Esophagus muscularis mucosa (tissue), 4 donors: ENCODE data around the gene EFNA4. TPM values are rescaled to one million over a fixed set of nuclear protein-coding genes. Genes with fewer than 3 reads are reported as not detected.

Experiments used
- DNase-seq: peaks from one replicate; pipeline ENCODE4 v3.0.0-alpha.2; 2017; ENCODE audit errors: extremely low spot score
- H3K27ac ChIP-seq, 4 donors: fragments of 200-600 bp; sonication (generic); replicated peaks in 1 of 4; 1 replicate in 3 of 4; 2 replicates in 1 of 4; pipeline ENCODE4 v1.5.1; 2016 to 2019; ENCODE audit warnings: mild to moderate bottlenecking in 1 of 4
- H3K27me3 ChIP-seq, 4 donors: fragments of 200-600 bp; sonication (generic); one replicate each; pipeline versions ENCODE4 v1.5.1 to v1.6.0; 2016 to 2019
- H3K36me3 ChIP-seq, 4 donors: fragments of 200-600 bp; sonication (generic); one replicate each; pipeline ENCODE4 v1.5.1; 2016 to 2019
- H3K4me1 ChIP-seq, 4 donors: fragments of 200-600 bp; sonication (generic); one replicate each; pipeline ENCODE4 v1.5.1; 2016 to 2019
- H3K4me3 ChIP-seq, 4 donors: fragments of 200-600 bp; sonication (generic); 1 replicate in 2 of 4; 2 replicates in 2 of 4; pipeline ENCODE4 v1.5.1; 2016 to 2019; ENCODE audit warnings: mild to moderate bottlenecking in 4 of 4, moderate library complexity in 1 of 4
- H3K9me3 ChIP-seq, 4 donors: fragments of 200-600 bp; sonication (generic); 1 replicate in 3 of 4; 2 replicates in 1 of 4; pipeline ENCODE4 v1.5.1; 2016 to 2019
- CTCF ChIP-seq, 3 experiments: fragments of 200-600 bp in 2 of 3; fragments of 450-650 bp in 1 of 3; sonication (generic) in 2 of 3; IDR thresholded peaks; one replicate each; pipeline ENCODE4 v1.5.1; 2017 to 2019; ENCODE audit warnings: antibody characterized with exemption in 3 of 3, mild to moderate bottlenecking in 2 of 3, moderate library complexity in 1 of 3
- EP300 ChIP-seq: sonication (generic); formaldehyde crosslinking; IDR thresholded peaks from one replicate; pipeline ENCODE4 v1.6.1; 2017; ENCODE audit warnings: antibody characterized with exemption
- POLR2A ChIP-seq: fragments of 450-650 bp; IDR thresholded peaks from one replicate; pipeline ENCODE4 v1.6.1; 2017; ENCODE audit warnings: antibody characterized with exemption, moderate library complexity, mild to moderate bottlenecking, low read depth
- POLR2AphosphoS5 ChIP-seq, 2 donors: sonication (generic); formaldehyde crosslinking; IDR thresholded peaks; one replicate each; pipeline ENCODE4 v1.6.1; 2017; ENCODE audit warnings: antibody characterized with exemption in 2 of 2
- WGBS: methylation state at CpG from one replicate; pipeline ENCODE4 v1.1.5; 2018; 5-methylcytosine and 5-hydroxymethylcytosine counted together
- intact Hi-C: fragments of 100-400 bp; cut with DNase I; formaldehyde crosslinking; loops from one replicate; pipeline ENCODE4 v1.15.1; 2023
- total RNA-seq, 4 donors: library from RNA; depleted of rRNA; stranded (reverse); fragments of >200 nt; gene quantifications; one replicate each; pipeline versions ENCODE4 v1.1.0 to v1.2.1, GENCODE V29; 2016

EFNA4 gene
- total RNA-seq, 4 donors from 2014 or later: 0.83 to 4.5 (median 3.2) TPM

DNA sequence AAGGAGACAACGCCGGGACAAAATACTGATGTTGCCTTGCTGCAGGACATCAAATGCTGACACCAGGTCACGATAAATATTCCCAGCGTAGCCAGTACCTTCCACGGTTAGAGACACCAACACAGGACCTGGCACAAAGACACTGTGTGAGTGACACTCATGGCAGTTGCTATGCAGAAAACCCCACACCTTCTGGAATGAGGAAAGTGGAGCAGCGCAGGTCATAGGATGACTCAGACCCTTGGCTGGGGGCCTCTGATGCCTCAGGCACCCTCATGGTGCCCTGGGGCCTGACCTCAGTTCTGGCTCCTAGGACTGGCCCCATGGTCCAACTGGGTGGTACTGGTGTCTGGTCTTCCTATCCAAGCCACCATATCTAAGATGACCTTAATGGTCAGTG, 37.0 kb upstream of the EFNA4 start:
- TF ChIP-seq POLR2AphosphoS5 (IDR thresholded peaks at IDR 0.05): no peak
- no peak for TF ChIP-seq POLR2A
- Histone ChIP-seq H3K4me1 (no peaks in the 10 kb centered on the region), H3K4me3 (no peak overlapping the region), H3K27ac (no peak overlapping the region), H3K36me3 (no peaks in the 10 kb centered on the region), H3K9me3 (no peaks in the 10 kb centered on the region), H3K27me3 (no peaks in the 10 kb centered on the region)
- intact Hi-C loops: no loop called here
- WGBS: 96% methylated on average over 6 of the region's 6 CpGs
- DNase-seq: no peak

DNA sequence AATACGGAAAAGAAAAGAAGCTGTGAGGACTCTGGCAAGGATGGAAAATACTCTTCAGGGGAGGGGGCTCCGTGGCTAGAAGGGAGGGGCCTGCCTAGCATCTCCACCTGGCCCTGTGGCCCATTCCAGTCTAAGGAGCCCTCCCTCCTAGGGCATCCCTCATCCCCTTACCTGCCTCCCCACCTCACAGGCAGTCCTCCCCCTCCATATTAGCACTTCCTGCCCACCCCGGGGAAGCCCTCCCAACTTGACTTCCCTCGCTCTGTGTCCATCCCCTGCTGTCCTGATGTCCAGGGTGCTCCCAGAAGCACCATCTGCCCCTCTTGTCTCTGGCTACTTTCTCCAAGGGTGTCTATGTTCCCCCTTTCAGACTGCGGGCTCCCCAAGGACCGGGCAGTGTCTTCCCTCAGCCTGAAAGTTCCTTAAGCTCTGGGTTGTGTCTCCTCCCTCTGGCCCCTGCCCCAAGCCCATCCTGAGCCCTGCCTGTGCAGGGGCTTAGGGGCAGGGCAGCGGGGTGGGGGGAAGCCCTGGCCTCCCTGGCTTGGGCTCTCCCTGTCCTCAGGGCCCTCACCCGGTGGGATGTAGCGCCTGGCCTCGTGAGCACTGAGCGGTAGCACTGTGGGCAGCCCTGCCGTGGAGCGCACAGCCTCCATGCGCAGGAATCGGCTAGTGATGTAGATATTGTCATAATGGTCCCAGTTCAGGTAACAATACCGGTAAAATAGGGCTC, 33.9 kb upstream of the EFNA4 start:
- Histone ChIP-seq H3K4me1 (no peaks in the 10 kb centered on the region), H3K27me3 (no peaks in the 10 kb centered on the region), H3K4me3 (no peak overlapping the region), H3K27ac (no peak overlapping the region), H3K9me3 (no peaks in the 10 kb centered on the region), H3K36me3 (no peaks in the 10 kb centered on the region)
- WGBS: 89% methylated on average over 12 of the region's 16 CpGs
- DNase-seq: no peak
- no peak for TF ChIP-seq CTCF (IDR thresholded peaks at IDR 0.05)
- TF ChIP-seq EP300: no peak
- no peak for TF ChIP-seq POLR2A
- no peak for TF ChIP-seq POLR2AphosphoS5 (IDR thresholded peaks at IDR 0.05)
- intact Hi-C loops: no loop called here

GRCh38 chr1:155030243-155030795, 33.2 kb upstream of the EFNA4 start:
- H3K4me3 ChIP-seq: no peak overlapping the region
- no peaks in the 10 kb centered on the region for H3K9me3 ChIP-seq
- DNase-seq: no peak
- intact Hi-C loops: no loop called here
- H3K36me3 ChIP-seq: no peaks in the 10 kb centered on the region
- no peaks in the 10 kb centered on the region for H3K27me3 ChIP-seq
- no peak overlapping the region for H3K27ac ChIP-seq
- 86% methylated on average over 13 of the region's 15 CpGs for WGBS
- TF ChIP-seq EP300 (no peak), POLR2AphosphoS5 (IDR thresholded peaks at IDR 0.05) (no peak), POLR2A (no peak), CTCF (IDR thresholded peaks at IDR 0.05) (no peak)
- H3K4me1 ChIP-seq: no peaks in the 10 kb centered on the region

DNA sequence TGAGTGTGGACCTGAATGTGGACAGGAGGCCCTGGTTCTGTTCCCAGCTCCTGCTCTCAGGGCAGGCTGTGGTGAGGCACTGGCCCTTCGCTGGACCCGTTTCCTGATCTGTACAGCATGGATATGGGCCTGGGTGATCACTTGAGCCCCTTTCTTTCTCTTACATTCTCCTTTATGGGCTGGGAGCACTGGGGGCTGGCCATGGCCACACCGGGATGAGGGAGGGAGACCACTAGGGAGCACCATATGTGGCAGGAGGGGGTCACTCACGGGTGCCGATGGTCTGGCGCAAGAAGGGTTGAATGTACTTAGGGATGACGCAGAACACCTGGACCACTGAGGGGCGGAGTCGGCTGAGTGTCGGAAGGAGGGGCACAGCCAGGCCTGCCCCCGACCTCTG, 32.6 kb upstream of the EFNA4 start:
- no peak for TF ChIP-seq POLR2A
- no peak for TF ChIP-seq EP300
- no peak for TF ChIP-seq POLR2AphosphoS5 (IDR thresholded peaks at IDR 0.05)
- TF ChIP-seq CTCF (IDR thresholded peaks at IDR 0.05): no peak
- 74% methylated on average over 11 of the region's 11 CpGs for WGBS

GRCh38 chr1:155032886-155033285, 30.7 kb upstream of the EFNA4 start:
- no peaks in the 10 kb centered on the region for H3K36me3 ChIP-seq
- H3K4me1 ChIP-seq: peaks cover 0 to 3% (median 0%) of the 10 kb centered on the region in 4 donors
- intact Hi-C loops: no loop called here
- no peak for TF ChIP-seq POLR2AphosphoS5 (IDR thresholded peaks at IDR 0.05)
- no peak for TF ChIP-seq POLR2A
- TF ChIP-seq EP300: no peak
- no peak for TF ChIP-seq CTCF (IDR thresholded peaks at IDR 0.05)
- no peaks in the 10 kb centered on the region for H3K27me3 ChIP-seq
- no peak overlapping the region for H3K4me3 ChIP-seq
- H3K9me3 ChIP-seq: no peaks in the 10 kb centered on the region
- WGBS: 96% methylated on average over 10 of the region's 12 CpGs
- no peak overlapping the region for H3K27ac ChIP-seq
- DNase-seq: no peak

More for the DNA sequence above, 32.6 kb upstream of the EFNA4 start:
- H3K4me3 ChIP-seq: no peak overlapping the region
- DNase-seq: no peak
- no peaks in the 10 kb centered on the region for H3K4me1 ChIP-seq
- no peaks in the 10 kb centered on the region for H3K9me3 ChIP-seq
- no peaks in the 10 kb centered on the region for H3K36me3 ChIP-seq
- intact Hi-C loops: no loop called here
- H3K27me3 ChIP-seq: no peaks in the 10 kb centered on the region
- no peak overlapping the region for H3K27ac ChIP-seq
